Heart left ventricle (tissue), 16 donors: ENCODE results near the gene C1orf159. TPM values are rescaled to one million over a fixed set of nuclear protein-coding genes. Genes with fewer than 3 reads are reported as not detected.

Experiments used
- ATAC-seq, 4 donors: fragments of 200-7000 bp; cut with Tn5 transposase; one replicate each; pipeline ENCODE4 v1.9.1; 2020 to 2022; ENCODE audit warnings: moderate library complexity in 4 of 4, mild to moderate bottlenecking in 3 of 4, moderate number of reproducible peaks in 1 of 4
- DNase-seq, 5 donors: peaks; one replicate each; pipeline ENCODE4 v3.0.0-alpha.2; 2020
- H3K27ac ChIP-seq, 12 donors: fragments of 200-600 bp; sonication (generic) in 4 of 12; one replicate each; pipeline versions ENCODE4 v1.5.0 to v1.8.0; 2016 to 2022; ENCODE audit warnings: mild to moderate bottlenecking in 2 of 12
- H3K27me3 ChIP-seq, 9 donors: fragments of 200-600 bp; sonication (generic) in 2 of 9; one replicate each; pipeline versions ENCODE4 v1.5.1 to v1.8.0; 2016 to 2022; ENCODE audit warnings: mild to moderate bottlenecking in 3 of 9
- H3K36me3 ChIP-seq, 9 donors: fragments of 200-600 bp; sonication (generic) in 2 of 9; one replicate each; pipeline versions ENCODE4 v1.5.0 to v1.8.0; 2018 to 2022; ENCODE audit warnings: mild to moderate bottlenecking in 2 of 9
- H3K4me1 ChIP-seq, 12 donors: fragments of 200-600 bp; sonication (generic) in 4 of 12; one replicate each; pipeline versions ENCODE4 v1.5.0 to v1.8.0; 2016 to 2022; ENCODE audit warnings: mild to moderate bottlenecking in 3 of 12
- H3K4me3 ChIP-seq, 12 donors: fragments of 200-600 bp; sonication (generic) in 4 of 12; one replicate each; pipeline versions ENCODE4 v1.5.0 to v1.8.0; 2017 to 2022; ENCODE audit warnings: mild to moderate bottlenecking in 9 of 12, moderate library complexity in 4 of 12
- H3K9me3 ChIP-seq, 12 donors: fragments of 200-600 bp; sonication (generic) in 4 of 12; one replicate each; pipeline versions ENCODE4 v1.5.0 to v1.8.0; 2016 to 2022; ENCODE audit warnings: mild to moderate bottlenecking in 1 of 12
- POLR2A ChIP-seq, 2 donors: fragments of 450-650 bp; IDR thresholded peaks; one replicate each; pipeline ENCODE4 v1.6.1; 2017; ENCODE audit warnings: antibody characterized with exemption in 2 of 2, mild to moderate bottlenecking in 2 of 2, moderate library complexity in 2 of 2
- WGBS, 4 donors: extraction: QIAGEN DNeasy Blood & Tissue Kit in 2 of 4; methylation state at CpG; one replicate each; pipeline versions ENCODE4 v1.1.5 to v1.1.7; 2013 to 2018; 5-methylcytosine and 5-hydroxymethylcytosine counted together
- intact Hi-C, 10 donors: fragments of 100-400 bp; cut with DNase I; formaldehyde crosslinking; loops; one replicate each; pipeline versions ENCODE4 v1.11.1 to v1.14.2; 2022
- polyA plus RNA-seq, 2 donors: library from polyadenylated mRNA; stranded (reverse); fragments of 200-250 nt; gene quantifications; one replicate each; pipeline ENCODE4 v1.2.3, GENCODE V29; 2013
- total RNA-seq, 9 donors: library from RNA; depleted of rRNA in 2 of 9; stranded (reverse); fragments of >200 nt in 2 of 9; fragmentation: NEBNext Ultra II Directional in 3 of 9; extraction: Animal tissue kit (Norgen Biotek cat#: 25700) in 3 of 9; gene quantifications; one replicate each; pipeline versions ENCODE4 v1.1.0 to v1.2.4, GENCODE V29; 2016 to 2023
- TF ChIP-seq, protein P1 (sequence below), 12 donors: fragments of 200-600 bp; sonication (generic) in 4 of 12; IDR thresholded peaks; one replicate each; pipeline versions ENCODE4 v1.5.0 to v1.8.0; 2018 to 2022; ENCODE audit warnings: antibody characterized with exemption in 12 of 12, mild to moderate bottlenecking in 5 of 12
- donor health status: ischemic (EF 13 %, LVEDD 7.1; RV severe dilation, severe dysfunction).
- donor health status: healthy with polysubstance abuse.
- donor health status: DM: no; HTN: yes; CAD: no.
- donor health status: DM: no; HTN: no; CAD: no.
- donor health status: ischemic (EF 25% LVEDD 6.9; RV normal size, moderate dysfunction).
- donor health status: ischemic (EF 25% LVEDD 5.7; RV mildly dilated, moderate dysfunction).
- donor health status: healthy.
- donor health status: DM: yes; HTN: yes; CAD: no.
- donor health status: ischemic (EF 35%, LVEDD 5.7; RV mildly dilated, moderate dysfunction).
- donor health status: nonischemic (EF 11% LVEDD 7.7; RV severe dilation, severe dysfunction).
- donor health status: DM: yes; HTN: yes; CAD: no.
- donor health status: PGD.
- donor health status: ischemic (EF 29% LVEDD 5.4; RV normal size, mild dysfunction).
- donor health status: nonischemic (EF 23%, LVEDD 6.1; RV moderate dilation, normal function).

The C1orf159 gene
- total and polyA plus RNA-seq, 11 donors: 3.7 to 7.2 (median 4.4) TPM

DNA sequence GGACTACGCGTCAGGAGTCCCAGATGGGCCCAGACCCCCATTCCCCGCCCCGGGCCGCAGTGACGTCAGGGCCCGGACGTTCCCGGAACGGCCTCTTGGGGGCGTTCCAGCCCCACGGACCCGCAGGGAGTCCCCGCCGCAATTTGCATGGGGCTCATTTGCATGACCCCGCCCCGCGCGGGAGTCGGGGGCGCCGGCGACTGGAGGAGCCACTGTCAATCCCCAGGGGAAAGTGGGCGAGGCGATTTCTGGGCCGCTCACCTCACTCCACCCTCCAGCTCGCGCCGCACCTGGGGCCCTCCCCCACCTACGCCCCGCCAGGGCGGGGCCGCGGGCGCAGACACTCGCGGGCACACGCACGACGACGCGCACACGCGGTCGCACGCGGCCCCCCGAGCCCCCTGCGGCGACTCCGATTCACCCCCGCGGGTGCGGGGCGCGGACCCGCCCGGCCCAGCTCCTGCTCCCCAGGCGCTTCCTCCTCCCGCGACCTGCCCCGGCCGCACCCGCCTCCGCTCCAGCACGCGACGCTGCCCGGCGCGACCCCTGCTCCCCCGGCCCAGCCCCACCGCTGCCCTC, 82.8 kb downstream of the C1orf159 start:
- no peaks in the 10 kb centered on the region for H3K9me3 ChIP-seq
- peak in 1 of 2 donors; percentile 6 for TF ChIP-seq POLR2A (IDR thresholded peaks at IDR 0.05)
- TF ChIP-seq, protein P1, sequence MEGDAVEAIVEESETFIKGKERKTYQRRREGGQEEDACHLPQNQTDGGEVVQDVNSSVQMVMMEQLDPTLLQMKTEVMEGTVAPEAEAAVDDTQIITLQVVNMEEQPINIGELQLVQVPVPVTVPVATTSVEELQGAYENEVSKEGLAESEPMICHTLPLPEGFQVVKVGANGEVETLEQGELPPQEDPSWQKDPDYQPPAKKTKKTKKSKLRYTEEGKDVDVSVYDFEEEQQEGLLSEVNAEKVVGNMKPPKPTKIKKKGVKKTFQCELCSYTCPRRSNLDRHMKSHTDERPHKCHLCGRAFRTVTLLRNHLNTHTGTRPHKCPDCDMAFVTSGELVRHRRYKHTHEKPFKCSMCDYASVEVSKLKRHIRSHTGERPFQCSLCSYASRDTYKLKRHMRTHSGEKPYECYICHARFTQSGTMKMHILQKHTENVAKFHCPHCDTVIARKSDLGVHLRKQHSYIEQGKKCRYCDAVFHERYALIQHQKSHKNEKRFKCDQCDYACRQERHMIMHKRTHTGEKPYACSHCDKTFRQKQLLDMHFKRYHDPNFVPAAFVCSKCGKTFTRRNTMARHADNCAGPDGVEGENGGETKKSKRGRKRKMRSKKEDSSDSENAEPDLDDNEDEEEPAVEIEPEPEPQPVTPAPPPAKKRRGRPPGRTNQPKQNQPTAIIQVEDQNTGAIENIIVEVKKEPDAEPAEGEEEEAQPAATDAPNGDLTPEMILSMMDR (IDR thresholded peaks at IDR 0.05): peak; percentile 62 to 79 (median 66)
- H3K27me3 ChIP-seq: peaks cover 0 to 47% (median 0%) of the 10 kb centered on the region in 9 donors
- H3K27ac ChIP-seq: no peak overlapping the region
- H3K36me3 ChIP-seq: no peaks in the 10 kb centered on the region
- peaks cover 3 to 26% (median 14%) of the 10 kb centered on the region in 12 donors for H3K4me1 ChIP-seq
- DNase-seq (peak; percentile 75 to 87 (median 84)), ATAC-seq (peak; percentile 55 to 89 (median 80))
- intact Hi-C loops: loop anchor here in 4 of 10 donors (2.0 to 10.0 kb wide), 5 partner anchors 82 to 332 kb away; partner anchors contain the start of gene C1orf159 (in 1 of the 4)
- H3K4me3 ChIP-seq: peak overlapping the region; percentile 7 to 61 (median 50)
- 9 to 41% (median 23%) methylated on average over 14 to 73 of the region's 73 CpGs for WGBS, 4 donors

DNA sequence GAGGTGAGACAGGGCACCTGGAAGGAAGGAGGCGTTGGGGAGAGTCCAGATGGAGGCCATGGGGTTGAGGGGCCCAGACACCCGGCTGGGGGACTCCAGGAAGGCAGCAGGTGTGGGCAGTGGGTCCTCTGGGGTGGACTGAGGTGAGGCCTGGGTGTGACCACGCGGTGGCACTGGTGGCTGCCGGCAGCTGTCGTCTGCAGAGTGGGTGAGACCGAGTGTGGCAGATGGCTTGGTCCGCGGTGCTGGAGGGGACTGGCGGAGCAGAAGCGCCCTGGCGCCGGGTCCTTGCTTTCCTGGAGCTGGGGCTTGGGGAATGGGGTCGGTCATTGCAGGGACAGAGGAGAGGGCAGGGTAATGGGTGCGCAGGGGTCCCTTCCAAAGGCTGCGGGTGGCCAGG, 83.5 kb downstream of the C1orf159 start:
- H3K27ac ChIP-seq: no peak overlapping the region
- intact Hi-C loops: loop anchor here in 4 of 10 donors (2.0 to 10.0 kb wide), 5 partner anchors 82 to 332 kb away; partner anchors contain the start of gene C1orf159 (in 1 of the 4)
- H3K27me3 ChIP-seq: peaks cover 0 to 45% (median 0%) of the 10 kb centered on the region in 9 donors
- peaks cover 3 to 26% (median 14%) of the 10 kb centered on the region in 12 donors for H3K4me1 ChIP-seq
- ATAC-seq (peak; percentile 60 to 75 (median 66)), DNase-seq (no peak)
- H3K36me3 ChIP-seq: no peaks in the 10 kb centered on the region
- TF ChIP-seq POLR2A (IDR thresholded peaks at IDR 0.05): no peak
- TF ChIP-seq, protein P1 (IDR thresholded peaks at IDR 0.05): no peak
- 33 to 52% (median 34%) methylated on average over 10 to 16 of the region's 16 CpGs for whole genome bisulfite sequencing, 4 donors
- peak overlapping the region in 10 of 12 donors; percentile 31 to 61 (median 53) for H3K4me3 ChIP-seq
- no peaks in the 10 kb centered on the region for H3K9me3 ChIP-seq

Other genes starting within 250 kb of the C1orf159 start
- 1 to 10 TPM in 4 of 9 donors, under 1 TPM in 5; 0.38 to 3.2 (median 0.96) TPM for gene SAMD11, start 192.2 kb downstream of the C1orf159 start, total RNA-seq
- gene SAMD11, start 192.2 kb downstream of the C1orf159 start, polyA plus RNA-seq: 1 to 10 TPM in 1 of 2 donors, under 1 TPM in 1; 0.54 to 1.3 TPM
- 10 to 100 TPM; 36.0 to 63.6 (median 43.3) TPM for gene NOC2L, start 156.8 kb downstream of the C1orf159 start, total RNA-seq
- gene NOC2L, start 156.8 kb downstream of the C1orf159 start, polyA plus RNA-seq: 10 to 100 TPM; 55.1 to 85.3 TPM
- 1 to 10 TPM; 1.6 to 6.8 (median 4.7) TPM for gene KLHL17, start 155.5 kb downstream of the C1orf159 start, total RNA-seq
- 1 to 10 TPM; 5.4 to 5.5 TPM for gene KLHL17, start 155.5 kb downstream of the C1orf159 start, polyA plus RNA-seq
- gene PLEKHN1, start 149.6 kb downstream of the C1orf159 start, total RNA-seq: under 1 TPM in 2 of 9 donors, not detected in 7; 0.37 to 0.63 TPM
- gene PLEKHN1, start 149.6 kb downstream of the C1orf159 start, polyA plus RNA-seq: under 1 TPM; 0.15 TPM
- gene PERM1, start 134.0 kb downstream of the C1orf159 start, total RNA-seq: 100 to 1,000 TPM in 6 of 9 donors, 10 to 100 TPM in 3; 52.8 to 149 (median 104) TPM
- gene PERM1, start 134.0 kb downstream of the C1orf159 start, polyA plus RNA-seq: 100 to 1,000 TPM in 1 of 2 donors, 10 to 100 TPM in 1; 53.3 to 353 TPM
- gene HES4, start 116.0 kb downstream of the C1orf159 start, total RNA-seq: 10 to 100 TPM; 26.8 to 98.1 (median 42.0) TPM
- gene HES4, start 116.0 kb downstream of the C1orf159 start, polyA plus RNA-seq: 10 to 100 TPM; 25.7 to 29.2 TPM
- gene ISG15, start 102.6 kb downstream of the C1orf159 start, total RNA-seq: 100 to 1,000 TPM in 1 of 9 donors, 10 to 100 TPM in 8; 17.0 to 189 (median 32.8) TPM
- gene ISG15, start 102.6 kb downstream of the C1orf159 start, polyA plus RNA-seq: 10 to 100 TPM; 34.4 to 76.5 TPM
- 10 to 100 TPM in 8 of 9 donors, 1 to 10 TPM in 1; 9.7 to 45.7 (median 22.7) TPM for gene AGRN, start 96.0 kb downstream of the C1orf159 start, total RNA-seq
- gene AGRN, start 96.0 kb downstream of the C1orf159 start, polyA plus RNA-seq: 10 to 100 TPM; 11.8 to 14.1 TPM
- gene RNF223, start 41.8 kb downstream of the C1orf159 start, total RNA-seq: not detected
- not detected for gene RNF223, start 41.8 kb downstream of the C1orf159 start, polyA plus RNA-seq
- under 1 TPM in 5 of 9 donors, not detected in 4; 0.14 to 0.53 (median 0.27) TPM for gene TTLL10, start 57.8 kb upstream of the C1orf159 start, total RNA-seq
- gene TTLL10, start 57.8 kb upstream of the C1orf159 start, polyA plus RNA-seq: under 1 TPM; 0.03 to 0.19 TPM
- under 1 TPM in 2 of 9 donors, not detected in 7; 0.77 to 0.93 TPM for gene TNFRSF18, start 90.5 kb upstream of the C1orf159 start, total RNA-seq
- under 1 TPM in 1 of 2 donors, not detected in 1; 0.24 TPM for gene TNFRSF18, start 90.5 kb upstream of the C1orf159 start, polyA plus RNA-seq
- gene TNFRSF4, start 98.1 kb upstream of the C1orf159 start, total RNA-seq: 10 to 100 TPM in 1 of 9 donors, 1 to 10 TPM in 8; 1.1 to 23.8 (median 2.7) TPM
- 1 to 10 TPM; 3.2 to 4.0 TPM for gene TNFRSF4, start 98.1 kb upstream of the C1orf159 start, polyA plus RNA-seq
- 100 to 1,000 TPM; 102 to 167 (median 120) TPM for gene SDF4, start 115.9 kb upstream of the C1orf159 start, total RNA-seq
- 100 to 1,000 TPM; 102 to 212 TPM for gene SDF4, start 115.9 kb upstream of the C1orf159 start, polyA plus RNA-seq
- 10 to 100 TPM in 7 of 9 donors, 1 to 10 TPM in 2; 8.1 to 21.4 (median 11.2) TPM for gene B3GALT6, start 116.1 kb upstream of the C1orf159 start, total RNA-seq
- gene B3GALT6, start 116.1 kb upstream of the C1orf159 start, polyA plus RNA-seq: 10 to 100 TPM in 1 of 2 donors, 1 to 10 TPM in 1; 6.7 to 15.7 TPM
- gene C1QTNF12, start 130.6 kb upstream of the C1orf159 start, total RNA-seq: 1 to 10 TPM in 2 of 9 donors, under 1 TPM in 5, not detected in 2; 0.72 to 3.5 (median 0.85) TPM
- gene C1QTNF12, start 130.6 kb upstream of the C1orf159 start, polyA plus RNA-seq: under 1 TPM; 0.84 to 0.93 TPM
- gene UBE2J2, start 157.8 kb upstream of the C1orf159 start, total RNA-seq: 10 to 100 TPM; 23.3 to 43.9 (median 33.2) TPM
- 10 to 100 TPM; 38.7 to 53.6 TPM for gene UBE2J2, start 157.8 kb upstream of the C1orf159 start, polyA plus RNA-seq
- gene SCNN1D, start 164.3 kb upstream of the C1orf159 start, total RNA-seq: 10 to 100 TPM in 1 of 9 donors, 1 to 10 TPM in 5, under 1 TPM in 3; 0.81 to 12.2 (median 3.7) TPM
- 1 to 10 TPM in 1 of 2 donors, under 1 TPM in 1; 0.47 to 6.2 TPM for gene SCNN1D, start 164.3 kb upstream of the C1orf159 start, polyA plus RNA-seq
- 10 to 100 TPM; 28.7 to 56.3 (median 34.1) TPM for gene ACAP3, start 191.8 kb upstream of the C1orf159 start, total RNA-seq
- 10 to 100 TPM; 20.1 to 59.5 TPM for gene ACAP3, start 191.8 kb upstream of the C1orf159 start, polyA plus RNA-seq
- 10 to 100 TPM in 4 of 9 donors, 1 to 10 TPM in 5; 6.8 to 17.7 (median 9.7) TPM for gene PUSL1, start 192.5 kb upstream of the C1orf159 start, total RNA-seq
- gene PUSL1, start 192.5 kb upstream of the C1orf159 start, polyA plus RNA-seq: 10 to 100 TPM; 16.0 to 16.2 TPM
- 10 to 100 TPM; 46.8 to 91.3 (median 67.6) TPM for gene INTS11, start 208.6 kb upstream of the C1orf159 start, total RNA-seq
- gene INTS11, start 208.6 kb upstream of the C1orf159 start, polyA plus RNA-seq: 100 to 1,000 TPM in 1 of 2 donors, 10 to 100 TPM in 1; 81.7 to 117 TPM
- 100 to 1,000 TPM in 2 of 9 donors, 10 to 100 TPM in 7; 50.7 to 220 (median 72.4) TPM for gene CPTP, start 208.7 kb upstream of the C1orf159 start, total RNA-seq
- gene CPTP, start 208.7 kb upstream of the C1orf159 start, polyA plus RNA-seq: 100 to 1,000 TPM in 1 of 2 donors, 10 to 100 TPM in 1; 57.6 to 226 TPM
- gene TAS1R3, start 215.2 kb upstream of the C1orf159 start, total RNA-seq: under 1 TPM; 0.21 to 0.80 (median 0.38) TPM
- 1 to 10 TPM in 1 of 2 donors, under 1 TPM in 1; 0.24 to 1.3 TPM for gene TAS1R3, start 215.2 kb upstream of the C1orf159 start, polyA plus RNA-seq
- gene DVL1, start 233.3 kb upstream of the C1orf159 start, total RNA-seq: 100 to 1,000 TPM in 3 of 9 donors, 10 to 100 TPM in 6; 75.3 to 177 (median 85.3) TPM
- gene DVL1, start 233.3 kb upstream of the C1orf159 start, polyA plus RNA-seq: 100 to 1,000 TPM; 110 to 129 TPM
- 10 to 100 TPM; 10.5 to 49.3 (median 20.0) TPM for gene MXRA8, start 242.5 kb upstream of the C1orf159 start, total RNA-seq
- gene MXRA8, start 242.5 kb upstream of the C1orf159 start, polyA plus RNA-seq: 10 to 100 TPM; 17.7 to 19.5 TPM